Cardiac fibroblast (primary cell): ENCODE measurements around the gene ST6GALNAC5.

Source experiments
- DNase-seq, 2 donors: peaks; one replicate each; pipeline versions ENCODE4 v3.0.0 to v3.0.0-alpha.2; 2010; ENCODE audit warnings: low read depth in 2 of 2
- H3K4me3 ChIP-seq, 2 donors: replicated peaks in 1 of 2; 1 replicate in 1 of 2; 2 replicates in 1 of 2; pipeline ENCODE4 v1.5.1; 2011; ENCODE audit warnings: low read depth in 2 of 2, low read length in 2 of 2, mild to moderate bottlenecking in 2 of 2, moderate library complexity in 1 of 2
- CTCF ChIP-seq: IDR thresholded peaks from one replicate; pipeline ENCODE4 v1.5.1; 2011; ENCODE audit warnings: low read depth, mild to moderate bottlenecking, low read length, inconsistent platforms

The ST6GALNAC5 gene

GRCh38 chr1:77047978-77048614 lies 180.8 kb downstream of the ST6GALNAC5 start:
- DNase-seq, result no peak
- no peak overlapping the region for H3K4me3 ChIP-seq
- no peak for TF ChIP-seq CTCF

GRCh38 chr1:77048615-77049005 lies 181.3 kb downstream of the ST6GALNAC5 start:
- no peak for DNase-seq
- no peak overlapping the region for H3K4me3 ChIP-seq
- no peak for TF ChIP-seq CTCF

- DNase-seq, result no peak
- no peak overlapping the region for H3K4me3 ChIP-seq
- no peak for TF ChIP-seq CTCF
Observed at GRCh38 chr1:77051425-77051824, 184.1 kb downstream of the ST6GALNAC5 start.

DNA sequence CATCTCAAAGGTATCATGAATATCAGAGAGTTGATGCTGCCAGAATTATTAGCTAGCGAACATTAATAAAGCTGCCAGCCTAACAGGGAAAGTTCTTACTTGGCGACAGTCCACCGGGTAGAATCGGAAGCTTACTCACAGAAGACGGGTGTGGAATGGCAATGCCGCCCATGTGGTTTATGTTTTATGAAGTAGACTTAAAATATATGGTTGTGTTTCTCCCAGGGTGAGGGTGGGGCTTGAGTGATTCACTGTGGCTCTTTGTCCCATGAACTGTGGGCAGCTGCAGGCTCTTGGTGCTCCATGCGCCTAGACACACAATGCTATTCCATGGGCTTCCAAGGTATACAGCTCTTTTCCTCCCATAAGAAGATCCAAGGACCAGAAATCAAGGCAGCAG lies 189.2 kb downstream of the ST6GALNAC5 start:
- DNase-seq, result no peak
- no peak overlapping the region for H3K4me3 ChIP-seq
- no peak for TF ChIP-seq CTCF

DNA sequence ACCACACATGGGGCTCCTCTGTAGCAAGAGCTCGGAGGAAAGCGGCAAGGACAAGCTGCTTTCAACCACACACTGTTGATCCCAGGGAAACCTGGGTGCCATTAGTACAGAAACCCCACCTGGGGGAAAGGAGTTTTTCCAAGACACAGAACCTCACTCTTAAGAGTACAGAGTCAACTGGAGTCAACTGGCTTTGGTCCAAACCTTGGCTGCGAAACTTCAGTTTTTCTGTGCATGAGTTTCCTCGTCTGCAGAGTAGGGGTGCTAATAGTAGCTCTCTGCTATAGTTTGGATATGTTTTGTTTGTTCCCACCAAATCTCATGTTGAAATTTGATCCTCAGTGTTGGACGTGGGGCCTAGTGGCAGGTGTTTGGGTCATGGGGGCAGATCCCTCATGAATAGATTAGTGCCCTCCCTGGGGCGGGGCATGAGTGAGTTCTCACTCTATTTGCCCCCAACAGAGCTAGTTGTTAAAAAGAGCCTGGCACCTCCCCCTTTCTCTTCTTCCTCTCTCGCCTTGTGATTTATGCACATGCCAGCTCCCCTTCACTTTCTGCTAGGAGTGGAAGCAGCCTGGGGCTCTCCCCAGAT lies 190.8 kb downstream of the ST6GALNAC5 start:
- DNase-seq, result no peak
- H3K4me3 ChIP-seq, result no peak overlapping the region
- TF ChIP-seq CTCF, result no peak

GRCh38 chr1:77060000-77060399 lies 192.7 kb downstream of the ST6GALNAC5 start:
- TF ChIP-seq CTCF, result no peak
- no peak for DNase-seq
- no peak overlapping the region for H3K4me3 ChIP-seq

GRCh38 chr1:77061162-77061561 lies 193.9 kb downstream of the ST6GALNAC5 start:
- H3K4me3 ChIP-seq, result no peak overlapping the region
- no peak for DNase-seq
- TF ChIP-seq CTCF, result no peak
